NCI-H2171 treated with DMSO at 0.1 percent for 48 hours (cell line): ENCODE measurements around the gene TLR6.
"Not testable (repeated sequence)": the region's sequence is repeated elsewhere in the genome, so short reads cannot be mapped to it uniquely, and the experiment has no call there.

Source experiments
- DNase-seq: peaks from one replicate; lab custom pipeline; 2025; lab: John Stamatoyannopoulos, UW

TLR6 gene

GRCh38 chr4:38822748-38823303 is 33.8 kb downstream of the TLR6 start:
- no peak for DNase-seq

GRCh38 chr4:38821739-38822138 is 34.9 kb downstream of the TLR6 start:
- DNase-seq: no peak

- no peak for DNase-seq
Measured at GRCh38 chr4:38820329-38821061, 36.1 kb downstream of the TLR6 start.

GRCh38 chr4:38819569-38819968 is 37.0 kb downstream of the TLR6 start:
- DNase-seq: no peak

GRCh38 chr4:38818441-38818976 is 38.1 kb downstream of the TLR6 start:
- peak; percentile 4 for DNase-seq

- no peak for DNase-seq
Measured at GRCh38 chr4:38815885-38816782, 40.5 kb downstream of the TLR6 start.

- no peak for DNase-seq
Measured at GRCh38 chr4:38814386-38814785, 42.2 kb downstream of the TLR6 start.

- no peak for DNase-seq
Measured at GRCh38 chr4:38811297-38811696, 45.3 kb downstream of the TLR6 start.

- not testable (repeated sequence) for DNase-seq
Measured at GRCh38 chr4:38807462-38807861, 49.2 kb downstream of the TLR6 start.

- DNase-seq: not testable (repeated sequence)
Measured at GRCh38 chr4:38806251-38806650, 50.4 kb downstream of the TLR6 start.

GRCh38 chr4:38805530-38806145 is 51.0 kb downstream of the TLR6 start:
- no peak for DNase-seq

GRCh38 chr4:38804654-38805295 is 51.8 kb downstream of the TLR6 start, which contains the start of gene TLR1:
TLR1 (minus strand) TSS chr4:38804791; CDS start chr4:38798831, 5,960 bp downstream.
- peak; percentile 0 for DNase-seq

- no peak for DNase-seq
Measured at GRCh38 chr4:38803833-38804653, 52.6 kb downstream of the TLR6 start.

GRCh38 chr4:38802561-38803355 is 53.9 kb downstream of the TLR6 start:
- DNase-seq: no peak

- DNase-seq: no peak
Measured at GRCh38 chr4:38800961-38801450, 55.6 kb downstream of the TLR6 start.

GRCh38 chr4:38800366-38800765 is 56.3 kb downstream of the TLR6 start:
- no peak for DNase-seq

GRCh38 chr4:38795087-38795486 is 61.5 kb downstream of the TLR6 start:
- no peak for DNase-seq

- no peak for DNase-seq
Measured at GRCh38 chr4:38794051-38794450, 62.6 kb downstream of the TLR6 start.

- DNase-seq: no peak
Measured at GRCh38 chr4:38791010-38791409, 65.6 kb downstream of the TLR6 start.

- no peak for DNase-seq
Measured at GRCh38 chr4:38788317-38788716, 68.3 kb downstream of the TLR6 start.
